OCI-LY7 (cell line): ENCODE measurements around the gene SUFU.

Source experiments
- CTCF ChIP-seq: fragments of 200-600 bp; sonication (generic); conservative IDR thresholded peaks from 2 replicates; pipeline ENCODE4 v1.5.1; 2014; ENCODE audit warnings: mild to moderate bottlenecking, antibody characterized with exemption, low read length, moderate library complexity, mixed read lengths
- EZH2phosphoT487 ChIP-seq: fragments of 200-600 bp; sonication (generic); IDR thresholded peaks from 2 replicates; pipeline ENCODE4 v1.6.1; 2018; ENCODE audit warnings: low read depth, borderline replicate concordance, mild to moderate bottlenecking, mixed run types, antibody characterized with exemption, low read length, moderate library complexity, mixed read lengths

- TF ChIP-seq CTCF, result peak; percentile 75
- TF ChIP-seq EZH2phosphoT487, result no peak
Observed at GRCh38 chr10:102678842-102679289, 175.1 kb downstream of the SUFU start.
